ENCODE measurements around the gene FAU. TPM values are rescaled to one million over a fixed set of nuclear protein-coding genes. Genes with fewer than 3 reads are reported as not detected.
A peak's percentile ranks its signal among the peaks of the same experiment; 100 is the strongest.

The FAU gene
- polyA plus RNA-seq, 2 of the 4 experiments (the other 2 are of a cell fraction) = 591 to 878 TPM

DNA sequence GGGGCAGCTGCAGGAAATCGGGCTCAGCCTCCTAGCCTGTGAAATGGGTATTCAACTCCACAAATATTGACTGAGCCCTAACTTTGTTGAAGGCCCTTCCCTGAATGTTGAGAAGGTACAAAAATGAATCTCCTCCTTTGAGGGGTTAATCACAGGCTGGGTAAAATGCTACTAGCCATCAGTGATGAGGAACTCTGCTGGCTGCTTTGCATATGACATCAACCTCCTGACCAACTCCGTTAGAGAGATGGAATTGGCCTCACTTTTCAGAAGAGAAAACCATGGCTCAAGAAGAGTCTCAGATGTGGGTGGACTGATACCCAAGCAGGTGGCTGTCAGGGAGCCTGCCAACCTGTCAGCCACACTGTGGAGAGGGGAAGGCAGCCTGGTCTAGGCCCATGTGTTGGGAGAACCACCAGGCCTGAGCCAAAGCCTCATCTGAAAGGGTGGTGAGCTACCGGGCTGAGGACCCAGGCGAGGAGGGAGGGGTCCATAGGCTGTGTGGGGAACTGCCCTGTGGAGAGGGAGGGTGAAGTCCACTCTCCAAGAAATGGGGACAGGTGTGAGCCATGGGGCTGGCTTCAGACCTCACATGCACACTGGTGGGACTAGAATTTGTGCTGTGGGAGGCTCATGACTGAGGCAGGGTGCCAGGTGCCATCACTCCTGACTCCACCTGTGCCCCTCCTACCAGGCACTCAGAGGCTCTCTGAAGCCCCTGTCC, 49.9 kb downstream of the FAU start:
- 77% methylated on average over 4 of the region's 4 CpGs for WGBS (ENCODE audit: missing lambda C conversion rate)
- no peak for FAIRE-seq

More for the DNA sequence above, 49.9 kb downstream of the FAU start:
- Histone ChIP-seq H3K4me3 (no peak overlapping the region), H3K9me3 (no peaks in the 10 kb centered on the region), H3K4me2 (no peak overlapping the region), H3K4me1 (no peaks in the 10 kb centered on the region), H3K27ac (no peak overlapping the region)
- TF ChIP-seq HOXB13 (CRISPR knock-in tag; IDR thresholded peaks at IDR 0.05; ENCODE audit: low read depth) = no peak
- no peak for TF ChIP-seq NPAS2 (CRISPR knock-in tag; IDR thresholded peaks at IDR 0.05; ENCODE audit: borderline replicate concordance)
- no peak for TF ChIP-seq CHD4 (IDR thresholded peaks at IDR 0.05; ENCODE audit: borderline replicate concordance)
- no peak for TF ChIP-seq RNF2 (IDR thresholded peaks at IDR 0.05; ENCODE audit: borderline replicate concordance, low read depth)
- TF ChIP-seq POLR2A (IDR thresholded peaks at IDR 0.05; ENCODE audit: low read length) = no peak
- no peak for TF ChIP-seq BHLHE40 (IDR thresholded peaks at IDR 0.05; ENCODE audit: low read depth, low read length)
- TF ChIP-seq MYC (IDR thresholded peaks at IDR 0.05; ENCODE audit: borderline replicate concordance, low read length) = no peak
- TF ChIP-seq FOXS1 (CRISPR knock-in tag; IDR thresholded peaks at IDR 0.05) = no peak
- no peak for TF ChIP-seq KDM5A (IDR thresholded peaks at IDR 0.05)
- TF ChIP-seq RCOR1 (IDR thresholded peaks at IDR 0.05; ENCODE audit: low read depth, low read length) = no peak
- TF ChIP-seq, protein P1, sequence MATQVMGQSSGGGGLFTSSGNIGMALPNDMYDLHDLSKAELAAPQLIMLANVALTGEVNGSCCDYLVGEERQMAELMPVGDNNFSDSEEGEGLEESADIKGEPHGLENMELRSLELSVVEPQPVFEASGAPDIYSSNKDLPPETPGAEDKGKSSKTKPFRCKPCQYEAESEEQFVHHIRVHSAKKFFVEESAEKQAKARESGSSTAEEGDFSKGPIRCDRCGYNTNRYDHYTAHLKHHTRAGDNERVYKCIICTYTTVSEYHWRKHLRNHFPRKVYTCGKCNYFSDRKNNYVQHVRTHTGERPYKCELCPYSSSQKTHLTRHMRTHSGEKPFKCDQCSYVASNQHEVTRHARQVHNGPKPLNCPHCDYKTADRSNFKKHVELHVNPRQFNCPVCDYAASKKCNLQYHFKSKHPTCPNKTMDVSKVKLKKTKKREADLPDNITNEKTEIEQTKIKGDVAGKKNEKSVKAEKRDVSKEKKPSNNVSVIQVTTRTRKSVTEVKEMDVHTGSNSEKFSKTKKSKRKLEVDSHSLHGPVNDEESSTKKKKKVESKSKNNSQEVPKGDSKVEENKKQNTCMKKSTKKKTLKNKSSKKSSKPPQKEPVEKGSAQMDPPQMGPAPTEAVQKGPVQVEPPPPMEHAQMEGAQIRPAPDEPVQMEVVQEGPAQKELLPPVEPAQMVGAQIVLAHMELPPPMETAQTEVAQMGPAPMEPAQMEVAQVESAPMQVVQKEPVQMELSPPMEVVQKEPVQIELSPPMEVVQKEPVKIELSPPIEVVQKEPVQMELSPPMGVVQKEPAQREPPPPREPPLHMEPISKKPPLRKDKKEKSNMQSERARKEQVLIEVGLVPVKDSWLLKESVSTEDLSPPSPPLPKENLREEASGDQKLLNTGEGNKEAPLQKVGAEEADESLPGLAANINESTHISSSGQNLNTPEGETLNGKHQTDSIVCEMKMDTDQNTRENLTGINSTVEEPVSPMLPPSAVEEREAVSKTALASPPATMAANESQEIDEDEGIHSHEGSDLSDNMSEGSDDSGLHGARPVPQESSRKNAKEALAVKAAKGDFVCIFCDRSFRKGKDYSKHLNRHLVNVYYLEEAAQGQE (IDR thresholded peaks at IDR 0.05) = no peak
- TF ChIP-seq TFCP2L1 (CRISPR knock-in tag; IDR thresholded peaks at IDR 0.05) = no peak
- TF ChIP-seq POLR2AphosphoS2 (conservative IDR thresholded peaks at IDR 0.05; ENCODE audit: low read length) = no peak
- TF ChIP-seq, protein P2, sequence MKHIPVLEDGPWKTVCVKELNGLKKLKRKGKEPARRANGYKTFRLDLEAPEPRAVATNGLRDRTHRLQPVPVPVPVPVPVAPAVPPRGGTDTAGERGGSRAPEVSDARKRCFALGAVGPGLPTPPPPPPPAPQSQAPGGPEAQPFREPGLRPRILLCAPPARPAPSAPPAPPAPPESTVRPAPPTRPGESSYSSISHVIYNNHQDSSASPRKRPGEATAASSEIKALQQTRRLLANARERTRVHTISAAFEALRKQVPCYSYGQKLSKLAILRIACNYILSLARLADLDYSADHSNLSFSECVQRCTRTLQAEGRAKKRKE (CRISPR knock-in tag; IDR thresholded peaks at IDR 0.05; ENCODE audit: low read depth) = no peak
- peak; percentile 18 to 27; a peak in 5 of 6 replicates for ATAC-seq
- ChIA-PET POLR2A (interaction anchor here (0.5 kb wide), 1 partner anchor 51 kb away, joined by 3 read pairs; no protein-coding TSS in a partner anchor), CTCF (interaction anchor here (0.7 to 2.2 kb wide), 7 partner anchors 8 to 731 kb away, joined by 3 to 6 read pairs (median 4); partner anchors contain the start of genes ARL2, NAALADL1 and ZNHIT2)
- DNase-seq (ENCODE audit: low read depth in 1 of 2, low spot score in 1 of 2) = no peak

Small RNA genes lying within 50 kb of the gene (small RNA-seq; reads per million reads assigned to genes)
- gene HIGD1AP10 (0 reads per million in 6 experiments), gene PDCL2P2 (0 reads per million in 6 experiments), gene RNU2-23P (0.16 to 183 (median 19.8) reads per million in 6 experiments)

Other genes starting within 250 kb of the FAU start
- gene EHD1, start 243.5 kb downstream of the FAU start, polyA plus RNA-seq (2011; rRNA removed) = 25.9 and 27.7 TPM in 2 replicates
- 37.8 to 52.4 TPM (median 43.4 TPM) in 3 replicates for gene EHD1, start 243.5 kb downstream of the FAU start, polyA plus RNA-seq (2017; fragmentation: RNase III; extraction: RNeasy Plus Mini Kit Qiagen cat#74134 plus additional on column Dnase treatment)
- gene ATG2A, start 204.9 kb downstream of the FAU start, polyA plus RNA-seq (2011; rRNA removed) = 3.1 and 4.0 TPM in 2 replicates
- gene ATG2A, start 204.9 kb downstream of the FAU start, polyA plus RNA-seq (2017; fragmentation: RNase III; extraction: RNeasy Plus Mini Kit Qiagen cat#74134 plus additional on column Dnase treatment) = 10.7 to 13.4 TPM (median 12.8 TPM) in 3 replicates
- 6.9 and 11.1 TPM in 2 replicates for gene PPP2R5B, start 197.4 kb downstream of the FAU start, polyA plus RNA-seq (2011; rRNA removed)
- gene PPP2R5B, start 197.4 kb downstream of the FAU start, polyA plus RNA-seq (2017; fragmentation: RNase III; extraction: RNeasy Plus Mini Kit Qiagen cat#74134 plus additional on column Dnase treatment) = 3.9 to 6.1 TPM (median 5.7 TPM) in 3 replicates
- not detected in 2 replicates for gene GPHA2, start 186.2 kb downstream of the FAU start, polyA plus RNA-seq (2011; rRNA removed)
- gene GPHA2, start 186.2 kb downstream of the FAU start, polyA plus RNA-seq (2017; fragmentation: RNase III; extraction: RNeasy Plus Mini Kit Qiagen cat#74134 plus additional on column Dnase treatment) = not detected in 3 replicates
- 0.12 and 0.24 TPM in 2 replicates for gene MAJIN, start 150.0 kb downstream of the FAU start, polyA plus RNA-seq (2011; rRNA removed)
- not detected in 3 replicates for gene MAJIN, start 150.0 kb downstream of the FAU start, polyA plus RNA-seq (2017; fragmentation: RNase III; extraction: RNeasy Plus Mini Kit Qiagen cat#74134 plus additional on column Dnase treatment)
- 0.67 and 0.79 TPM in 2 replicates for gene BATF2, start 125.2 kb downstream of the FAU start, polyA plus RNA-seq (2011; rRNA removed)
- gene BATF2, start 125.2 kb downstream of the FAU start, polyA plus RNA-seq (2017; fragmentation: RNase III; extraction: RNeasy Plus Mini Kit Qiagen cat#74134 plus additional on column Dnase treatment) = 0.21 to 0.35 TPM (median 0.29 TPM) in 3 replicates
- 117 and 129 TPM in 2 replicates for gene ARL2, start 108.0 kb downstream of the FAU start, polyA plus RNA-seq (2011; rRNA removed)
- gene ARL2, start 108.0 kb downstream of the FAU start, polyA plus RNA-seq (2017; fragmentation: RNase III; extraction: RNeasy Plus Mini Kit Qiagen cat#74134 plus additional on column Dnase treatment) = 136 to 166 TPM (median 160 TPM) in 3 replicates
- gene SNX15, start 94.7 kb downstream of the FAU start, polyA plus RNA-seq (2011; rRNA removed) = 13.4 and 15.8 TPM in 2 replicates
- gene SNX15, start 94.7 kb downstream of the FAU start, polyA plus RNA-seq (2017; fragmentation: RNase III; extraction: RNeasy Plus Mini Kit Qiagen cat#74134 plus additional on column Dnase treatment) = 17.0 to 18.4 TPM (median 17.7 TPM) in 3 replicates
- 9.4 and 12.9 TPM in 2 replicates for gene SAC3D1, start 80.9 kb downstream of the FAU start, polyA plus RNA-seq (2011; rRNA removed)
- gene SAC3D1, start 80.9 kb downstream of the FAU start, polyA plus RNA-seq (2017; fragmentation: RNase III; extraction: RNeasy Plus Mini Kit Qiagen cat#74134 plus additional on column Dnase treatment) = 29.0 to 31.0 TPM (median 30.4 TPM) in 3 replicates
- not detected in 2 replicates for gene NAALADL1, start 63.6 kb downstream of the FAU start, polyA plus RNA-seq (2011; rRNA removed)
- not detected in 3 replicates for gene NAALADL1, start 63.6 kb downstream of the FAU start, polyA plus RNA-seq (2017; fragmentation: RNase III; extraction: RNeasy Plus Mini Kit Qiagen cat#74134 plus additional on column Dnase treatment)
- gene CDCA5, start 38.1 kb downstream of the FAU start, polyA plus RNA-seq (2011; rRNA removed) = 28.0 and 30.9 TPM in 2 replicates
- gene CDCA5, start 38.1 kb downstream of the FAU start, polyA plus RNA-seq (2017; fragmentation: RNase III; extraction: RNeasy Plus Mini Kit Qiagen cat#74134 plus additional on column Dnase treatment) = 43.1 to 46.0 TPM (median 44.1 TPM) in 3 replicates
- gene ZFPL1, start 37.9 kb downstream of the FAU start, polyA plus RNA-seq (2011; rRNA removed) = 27.7 and 30.1 TPM in 2 replicates
- 29.2 to 33.5 TPM (median 31.7 TPM) in 3 replicates for gene ZFPL1, start 37.9 kb downstream of the FAU start, polyA plus RNA-seq (2017; fragmentation: RNase III; extraction: RNeasy Plus Mini Kit Qiagen cat#74134 plus additional on column Dnase treatment)
- gene VPS51, start 25.9 kb downstream of the FAU start, polyA plus RNA-seq (2011; rRNA removed) = 37.2 and 44.7 TPM in 2 replicates
- 46.7 to 51.7 TPM (median 51.0 TPM) in 3 replicates for gene VPS51, start 25.9 kb downstream of the FAU start, polyA plus RNA-seq (2017; fragmentation: RNase III; extraction: RNeasy Plus Mini Kit Qiagen cat#74134 plus additional on column Dnase treatment)
- gene TM7SF2, start 10.3 kb downstream of the FAU start, polyA plus RNA-seq (2011; rRNA removed) = 8.2 and 9.6 TPM in 2 replicates
- gene TM7SF2, start 10.3 kb downstream of the FAU start, polyA plus RNA-seq (2017; fragmentation: RNase III; extraction: RNeasy Plus Mini Kit Qiagen cat#74134 plus additional on column Dnase treatment) = 6.9 to 9.7 TPM (median 8.2 TPM) in 3 replicates
- 5.5 and 6.0 TPM in 2 replicates for gene ZNHIT2, start 4.4 kb downstream of the FAU start, polyA plus RNA-seq (2011; rRNA removed)
- gene ZNHIT2, start 4.4 kb downstream of the FAU start, polyA plus RNA-seq (2017; fragmentation: RNase III; extraction: RNeasy Plus Mini Kit Qiagen cat#74134 plus additional on column Dnase treatment) = 12.4 to 14.0 TPM (median 13.5 TPM) in 3 replicates
- gene MRPL49, start 187 bp upstream of the FAU start, polyA plus RNA-seq (2011; rRNA removed) = 55.5 and 61.8 TPM in 2 replicates
- gene MRPL49, start 187 bp upstream of the FAU start, polyA plus RNA-seq (2017; fragmentation: RNase III; extraction: RNeasy Plus Mini Kit Qiagen cat#74134 plus additional on column Dnase treatment) = 62.7 to 65.5 TPM (median 64.5 TPM) in 3 replicates
- 21.4 and 50.4 TPM in 2 replicates for gene SYVN1, start 12.4 kb upstream of the FAU start, polyA plus RNA-seq (2011; rRNA removed)
- 22.4 to 26.9 TPM (median 25.1 TPM) in 3 replicates for gene SYVN1, start 12.4 kb upstream of the FAU start, polyA plus RNA-seq (2017; fragmentation: RNase III; extraction: RNeasy Plus Mini Kit Qiagen cat#74134 plus additional on column Dnase treatment)
- not detected in 2 replicates for gene SPDYC, start 48.1 kb upstream of the FAU start, polyA plus RNA-seq (2011; rRNA removed)
- not detected in 3 replicates for gene SPDYC, start 48.1 kb upstream of the FAU start, polyA plus RNA-seq (2017; fragmentation: RNase III; extraction: RNeasy Plus Mini Kit Qiagen cat#74134 plus additional on column Dnase treatment)
- gene CAPN1, start 59.8 kb upstream of the FAU start, polyA plus RNA-seq (2011; rRNA removed) = 63.7 and 72.6 TPM in 2 replicates
- 87.9 to 98.6 TPM (median 93.1 TPM) in 3 replicates for gene CAPN1, start 59.8 kb upstream of the FAU start, polyA plus RNA-seq (2017; fragmentation: RNase III; extraction: RNeasy Plus Mini Kit Qiagen cat#74134 plus additional on column Dnase treatment)
- 52.3 and 55.6 TPM in 2 replicates for gene POLA2, start 139.8 kb upstream of the FAU start, polyA plus RNA-seq (2011; rRNA removed)
- gene POLA2, start 139.8 kb upstream of the FAU start, polyA plus RNA-seq (2017; fragmentation: RNase III; extraction: RNeasy Plus Mini Kit Qiagen cat#74134 plus additional on column Dnase treatment) = 33.8 to 34.5 TPM (median 34.1 TPM) in 3 replicates
- gene CDC42EP2, start 192.7 kb upstream of the FAU start, polyA plus RNA-seq (2011; rRNA removed) = 3.0 and 3.7 TPM in 2 replicates
- 8.0 to 10.1 TPM (median 8.5 TPM) in 3 replicates for gene CDC42EP2, start 192.7 kb upstream of the FAU start, polyA plus RNA-seq (2017; fragmentation: RNase III; extraction: RNeasy Plus Mini Kit Qiagen cat#74134 plus additional on column Dnase treatment)
- gene DPF2, start 211.7 kb upstream of the FAU start, polyA plus RNA-seq (2011; rRNA removed) = 35.6 and 36.3 TPM in 2 replicates
- 34.8 to 39.8 TPM (median 35.7 TPM) in 3 replicates for gene DPF2, start 211.7 kb upstream of the FAU start, polyA plus RNA-seq (2017; fragmentation: RNase III; extraction: RNeasy Plus Mini Kit Qiagen cat#74134 plus additional on column Dnase treatment)
- 0.30 and 0.37 TPM in 2 replicates for gene TIGD3, start 232.6 kb upstream of the FAU start, polyA plus RNA-seq (2011; rRNA removed)
- 0.54 to 0.71 TPM (median 0.66 TPM) in 3 replicates for gene TIGD3, start 232.6 kb upstream of the FAU start, polyA plus RNA-seq (2017; fragmentation: RNase III; extraction: RNeasy Plus Mini Kit Qiagen cat#74134 plus additional on column Dnase treatment)

Data from A549 (cell line).